DMS153 (cell line): Measurements from ENCODE around the gene ADAM19.

ENCODE experiments used
- DNase-seq: peaks from one replicate; lab custom pipeline; 2025; lab: John Stamatoyannopoulos, UW

Gene ADAM19

DNA sequence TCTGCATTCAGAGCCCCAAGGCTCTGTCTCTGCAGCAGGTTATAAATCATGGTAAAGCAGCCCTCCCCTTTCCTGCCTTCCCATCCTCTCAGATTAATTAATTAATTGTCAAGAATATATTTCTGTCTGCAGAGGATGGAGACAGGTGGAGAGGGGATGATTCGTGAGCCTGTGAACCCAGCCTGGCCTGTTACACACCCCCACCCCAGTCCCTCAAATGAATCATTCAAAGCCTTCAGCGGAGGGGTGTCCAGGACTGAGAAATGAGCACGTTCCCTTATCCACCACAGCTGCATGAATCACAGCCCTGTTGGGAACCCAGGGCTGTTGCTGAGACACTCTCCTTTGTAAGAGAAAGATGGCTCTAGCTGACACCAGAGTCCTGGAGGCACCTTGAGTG lies 59.6 kb downstream of the ADAM19 start:
- no peak for DNase-seq

DNA sequence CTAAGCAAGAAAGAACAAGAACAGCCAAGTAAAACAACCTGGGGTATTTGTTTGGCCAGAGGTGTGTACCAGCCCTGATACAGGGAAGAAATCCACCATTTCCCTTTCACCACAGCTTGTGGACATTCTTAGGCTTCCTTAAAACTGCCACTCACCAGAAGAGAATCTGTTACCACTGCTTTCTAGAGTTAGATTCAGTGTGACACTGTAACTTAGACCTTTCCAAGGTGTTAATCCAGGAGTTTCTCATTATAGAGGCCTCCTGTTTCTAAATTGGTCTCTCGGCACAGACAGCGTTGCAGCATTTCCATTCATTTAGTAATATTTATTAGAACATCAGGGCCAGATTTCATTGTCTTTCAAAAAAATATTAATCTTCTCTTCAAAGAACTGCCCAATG lies 60.6 kb downstream of the ADAM19 start:
- no peak for DNase-seq

DNA sequence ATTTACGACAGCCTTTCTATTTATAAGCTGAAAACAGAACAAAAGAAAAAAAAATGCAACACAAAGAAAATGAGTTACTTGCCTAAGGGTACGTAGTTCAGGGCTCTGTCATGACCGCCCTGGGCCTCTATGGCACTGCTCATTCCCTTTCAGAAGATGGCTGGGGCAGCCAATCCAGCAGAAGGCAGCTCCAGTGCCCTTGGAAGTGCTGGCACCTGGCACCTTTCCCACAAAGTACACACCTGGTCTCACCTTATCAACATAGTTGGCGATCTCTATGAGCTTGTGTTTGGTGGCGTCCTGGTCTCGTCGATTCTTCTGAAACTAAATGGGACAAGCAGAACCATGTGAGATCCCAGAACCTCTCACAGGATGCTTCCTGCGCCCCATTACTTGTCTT lies 62.4 kb downstream of the ADAM19 start:
- DNase-seq: no peak

DNA sequence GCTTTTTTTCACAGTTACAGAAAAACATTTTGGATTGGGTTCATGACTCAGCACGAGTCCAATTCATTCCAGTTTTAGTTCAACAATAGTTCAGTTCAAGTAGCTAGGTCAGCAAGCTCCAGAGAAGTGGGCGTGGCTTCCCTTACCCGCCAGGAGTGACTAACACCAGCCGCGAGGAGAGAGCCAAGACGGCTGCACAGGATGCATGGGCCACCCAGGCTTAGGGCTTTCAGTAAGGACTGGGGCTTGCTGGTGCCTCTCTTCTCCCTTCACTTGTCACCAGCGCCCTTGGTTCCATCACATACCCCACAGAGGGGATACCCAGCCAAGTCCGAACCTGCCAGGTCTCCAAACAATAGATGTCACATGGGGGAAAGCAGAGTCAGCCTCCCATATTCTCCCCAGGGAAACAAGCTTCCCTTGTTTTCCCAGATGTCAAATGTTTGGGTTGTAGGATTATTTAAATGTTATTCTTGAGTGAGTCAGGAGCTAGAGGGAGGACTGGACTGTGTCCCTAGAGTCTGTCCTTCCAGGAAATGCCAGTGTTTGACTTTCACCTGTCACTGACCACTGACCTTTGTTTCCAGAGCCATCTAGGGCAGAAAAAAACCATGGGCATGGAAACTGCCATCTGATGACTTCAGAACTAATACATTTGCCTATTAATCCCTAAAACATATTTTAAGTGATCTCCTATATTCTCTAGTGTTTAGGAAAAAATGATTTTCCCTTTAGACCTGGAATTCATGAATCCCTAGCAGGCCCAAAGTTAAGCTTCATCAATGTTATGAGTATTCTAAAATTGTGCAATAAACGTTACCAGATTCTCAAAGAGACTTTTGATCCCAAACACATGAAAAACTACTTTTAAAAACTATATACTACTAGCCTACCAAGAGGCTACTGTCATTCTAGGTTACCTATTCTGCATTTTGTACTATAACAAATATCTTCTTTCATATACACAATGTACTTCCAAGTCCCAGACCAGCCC lies 63.6 kb downstream of the ADAM19 start:
- no peak for DNase-seq

DNA sequence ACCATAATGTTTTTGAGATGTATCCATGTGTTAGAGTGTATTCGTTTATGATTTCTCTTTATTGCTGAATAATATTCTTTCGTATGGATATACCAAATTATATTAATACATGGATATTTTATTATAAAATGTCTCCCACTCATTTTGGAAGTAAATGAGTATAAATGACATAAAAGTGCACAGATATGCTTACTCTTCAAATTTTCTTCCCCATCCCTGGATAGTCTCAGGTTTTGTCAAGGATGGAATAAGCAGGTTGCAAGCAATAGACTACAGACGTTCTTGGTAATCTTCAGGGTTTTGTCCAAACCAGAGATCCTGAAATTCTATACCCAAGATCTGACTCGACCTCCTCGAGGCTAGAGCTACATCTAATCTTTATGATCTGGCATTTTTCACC lies 64.9 kb downstream of the ADAM19 start:
- no peak for DNase-seq

DNA sequence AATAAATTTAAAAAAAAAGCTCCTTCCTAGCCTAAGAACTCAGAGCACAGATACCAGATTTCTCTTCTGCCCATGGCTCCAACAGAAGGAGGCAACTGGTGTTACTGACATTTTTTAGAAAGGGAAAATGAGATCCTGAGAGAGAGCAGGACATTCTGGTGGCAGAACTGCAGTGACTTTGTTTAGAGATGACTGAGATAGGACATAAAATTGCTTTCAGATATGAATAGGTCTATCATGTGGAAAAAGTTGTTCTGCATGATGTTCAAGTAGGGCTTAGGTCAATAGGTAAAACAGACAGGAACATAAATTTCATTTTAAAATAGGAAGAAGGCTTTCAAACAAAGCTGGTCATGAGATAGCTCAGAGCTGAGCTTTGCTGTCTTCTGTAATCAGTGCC lies 66.0 kb downstream of the ADAM19 start:
- DNase-seq: no peak

DNA sequence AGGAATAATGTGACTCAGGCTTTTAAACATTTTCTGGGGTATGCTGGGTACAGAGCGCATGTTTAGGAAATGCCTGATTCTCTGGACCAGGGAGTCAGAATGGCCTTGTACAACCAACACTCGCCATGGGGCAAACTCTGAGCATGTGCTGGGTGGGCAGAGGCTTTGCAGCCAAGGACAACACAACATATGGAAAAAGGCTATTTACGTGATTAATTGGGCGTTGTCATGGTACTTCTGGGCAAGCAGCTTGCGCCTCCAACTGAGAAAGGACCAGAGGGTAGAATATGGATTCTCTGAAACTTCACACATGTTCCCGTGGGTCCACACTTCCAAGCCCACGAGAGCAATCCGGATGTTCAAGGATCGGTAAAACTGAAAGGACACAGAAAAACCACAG lies 66.5 kb downstream of the ADAM19 start:
- no peak for DNase-seq

DNA sequence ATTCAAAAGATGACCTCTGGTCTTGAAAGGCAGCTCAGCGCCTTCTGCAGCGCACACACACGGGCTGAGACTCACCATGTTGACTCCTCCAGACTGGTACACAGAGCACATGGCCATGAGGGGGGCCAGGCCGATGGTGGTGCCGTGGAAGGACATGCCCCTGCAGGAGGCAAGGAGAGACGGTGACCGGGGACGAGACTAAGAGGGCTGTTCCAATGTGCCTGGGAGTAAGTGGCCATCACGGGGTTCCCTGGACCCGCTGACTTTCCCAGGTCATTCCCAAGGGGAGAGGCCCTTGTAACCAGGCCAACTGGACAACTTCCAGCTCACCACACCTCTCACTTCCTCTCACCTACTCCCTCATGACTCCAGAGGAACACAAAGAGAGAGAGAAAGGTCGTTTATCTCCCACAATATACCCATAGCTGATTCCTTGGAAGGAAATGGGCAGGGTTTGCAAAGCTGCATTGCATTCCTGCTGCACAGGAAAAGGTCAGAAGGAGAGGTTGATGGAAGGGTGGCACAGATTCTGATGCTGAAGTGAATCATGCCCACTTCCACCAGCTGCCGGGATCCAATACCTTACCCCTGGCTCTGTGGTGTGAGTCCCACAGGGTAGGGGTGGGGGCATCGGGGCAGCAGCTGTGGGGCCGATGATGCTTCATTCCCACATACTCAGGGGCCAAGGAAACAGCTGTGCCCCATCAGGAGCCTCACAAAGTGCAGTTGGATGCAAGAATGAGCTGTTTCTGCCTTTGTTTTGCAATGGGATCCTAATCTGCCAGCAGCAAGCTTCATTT lies 68.4 kb downstream of the ADAM19 start:
- DNase-seq: no peak

DNA sequence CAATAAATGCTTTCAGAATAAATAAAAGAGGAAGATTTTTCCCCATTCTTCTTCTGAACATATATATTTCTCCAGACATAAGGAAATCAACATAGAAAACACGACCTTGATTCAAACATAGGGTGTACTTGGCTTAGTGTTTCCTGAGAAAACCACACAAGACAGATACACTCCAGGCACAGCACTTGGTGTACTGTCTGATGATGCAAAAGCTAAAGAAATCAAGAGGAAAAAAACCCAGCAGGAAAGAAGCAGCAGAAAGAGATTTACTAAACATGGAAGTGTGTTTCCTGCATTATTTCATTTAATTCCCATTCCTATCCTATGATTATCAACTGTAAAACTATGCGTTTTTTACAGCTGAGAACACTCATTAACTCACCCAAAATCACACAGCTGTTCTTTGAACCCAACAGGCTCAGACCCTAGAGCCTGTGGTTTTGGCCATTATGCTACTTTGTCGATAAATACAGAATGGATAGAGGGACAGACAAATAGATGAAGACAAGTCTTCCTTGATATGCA lies 69.4 kb downstream of the ADAM19 start:
- DNase-seq: no peak

DNA sequence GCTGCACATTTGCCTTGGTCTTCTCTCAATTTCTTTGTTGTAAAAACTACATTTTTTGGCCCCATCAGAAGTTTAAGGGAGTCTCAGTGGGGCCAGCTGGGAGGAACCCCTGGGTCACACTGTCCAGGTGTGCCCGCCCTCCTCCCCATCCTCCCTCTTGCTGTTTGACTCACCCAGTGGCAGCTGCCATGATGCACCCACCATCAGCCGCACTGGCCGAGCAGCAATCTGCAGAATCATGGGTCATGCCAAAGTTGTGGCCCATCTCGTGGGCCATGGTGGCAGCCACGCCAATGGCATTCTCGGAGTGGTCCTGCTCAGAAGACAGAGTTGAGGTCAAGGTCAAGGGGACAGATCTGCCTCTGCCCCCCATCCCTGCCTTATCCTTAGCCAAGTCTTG lies 70.1 kb downstream of the ADAM19 start:
- DNase-seq: no peak

DNA sequence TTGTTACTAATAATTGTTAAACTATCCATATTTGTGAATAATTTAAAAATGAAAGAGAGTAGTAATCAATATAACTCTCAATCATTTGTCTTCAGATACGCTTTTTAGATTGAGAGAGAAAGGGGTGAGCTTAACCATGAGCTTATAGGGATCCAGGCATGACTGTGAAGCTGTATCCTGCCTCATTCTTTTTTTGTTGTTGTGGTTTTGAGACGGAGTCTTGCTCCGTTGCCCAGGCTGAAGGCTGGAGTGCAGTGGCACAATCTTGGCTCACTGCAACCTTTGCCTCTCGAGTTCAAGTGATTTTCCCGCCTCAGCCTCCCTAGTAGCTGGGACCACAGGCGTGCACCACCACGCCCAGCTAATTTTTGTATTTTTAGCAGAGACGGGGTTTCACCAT lies 71.5 kb downstream of the ADAM19 start:
- DNase-seq: no peak

DNA sequence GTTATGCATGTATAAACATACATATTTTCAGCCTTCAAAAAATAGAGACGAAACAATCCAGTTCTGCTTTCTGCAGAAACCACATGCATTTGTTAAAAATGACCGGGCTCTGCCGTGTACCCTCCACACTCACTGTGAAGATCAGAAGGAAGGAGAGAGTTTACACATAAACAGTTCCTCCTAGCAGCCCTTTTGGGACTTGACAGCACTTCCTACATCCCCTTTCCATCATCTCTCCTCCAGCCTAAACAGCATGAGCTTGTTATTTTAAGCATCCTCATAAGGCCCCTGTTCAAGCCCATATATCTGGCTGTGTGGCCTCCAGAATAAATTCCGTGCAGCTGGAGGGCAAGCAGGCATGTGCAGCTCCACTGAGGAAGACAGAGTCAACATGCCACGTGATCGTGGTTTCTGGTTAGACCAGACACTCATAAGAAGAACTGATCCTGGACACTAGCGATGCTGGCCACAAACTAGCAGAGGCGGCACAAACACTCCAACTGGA lies 73.4 kb downstream of the ADAM19 start:
- DNase-seq: no peak

DNA sequence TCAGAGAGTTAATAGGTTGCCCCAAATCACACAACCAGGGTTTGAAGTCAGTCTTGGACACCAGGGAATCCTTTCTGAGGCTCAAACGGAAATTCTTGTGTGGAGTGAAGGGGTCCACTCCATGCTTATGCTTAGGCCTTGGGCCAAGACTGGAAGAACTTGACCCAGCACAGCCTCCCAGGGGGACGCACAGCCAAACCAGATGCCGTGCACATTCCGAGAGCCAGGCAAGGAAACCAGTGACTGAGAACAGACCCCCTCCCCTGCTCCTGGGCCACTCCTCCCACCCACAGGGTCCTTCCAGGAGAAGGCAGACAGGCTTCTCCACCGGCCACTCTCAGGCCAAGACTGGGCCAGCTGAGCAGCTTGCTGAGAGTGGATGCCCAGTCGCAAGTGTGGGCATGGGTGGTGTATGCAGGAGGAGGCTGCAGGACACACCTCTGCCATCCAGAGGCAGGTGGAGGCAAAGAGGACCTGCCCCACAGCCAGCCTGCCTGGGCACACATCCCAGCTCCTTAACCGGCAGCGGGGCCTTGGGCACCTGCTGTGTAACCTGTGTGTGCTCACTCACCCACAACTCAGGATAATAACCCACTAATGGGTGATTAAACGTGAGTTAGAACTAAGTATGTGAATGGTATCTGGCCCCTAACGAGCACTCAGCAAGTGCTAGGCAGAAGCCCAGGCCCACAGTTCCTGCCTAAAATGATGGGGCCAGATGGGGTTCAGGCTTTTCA lies 77.5 kb downstream of the ADAM19 start:
- peak; percentile 5 for DNase-seq

DNA sequence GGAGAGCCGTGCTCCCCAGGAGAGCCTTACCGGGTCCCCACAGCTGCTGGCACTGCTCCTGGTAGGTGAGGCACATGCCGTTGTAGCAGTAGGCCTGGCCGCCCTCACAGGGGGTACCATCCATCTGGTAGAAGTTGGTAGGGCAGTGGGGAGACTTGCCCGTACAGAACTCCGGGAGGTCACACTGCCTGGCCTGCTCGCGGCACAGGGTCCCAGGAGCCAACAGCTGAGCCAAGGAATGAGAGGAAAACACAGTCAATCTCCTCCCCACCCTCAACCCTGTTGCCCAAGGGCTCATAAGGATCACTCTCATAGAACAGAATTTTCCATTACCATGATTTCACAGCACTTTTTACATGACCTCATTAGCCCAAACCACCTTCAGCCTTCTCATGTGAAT lies 78.7 kb downstream of the ADAM19 start:
- no peak for DNase-seq

DNA sequence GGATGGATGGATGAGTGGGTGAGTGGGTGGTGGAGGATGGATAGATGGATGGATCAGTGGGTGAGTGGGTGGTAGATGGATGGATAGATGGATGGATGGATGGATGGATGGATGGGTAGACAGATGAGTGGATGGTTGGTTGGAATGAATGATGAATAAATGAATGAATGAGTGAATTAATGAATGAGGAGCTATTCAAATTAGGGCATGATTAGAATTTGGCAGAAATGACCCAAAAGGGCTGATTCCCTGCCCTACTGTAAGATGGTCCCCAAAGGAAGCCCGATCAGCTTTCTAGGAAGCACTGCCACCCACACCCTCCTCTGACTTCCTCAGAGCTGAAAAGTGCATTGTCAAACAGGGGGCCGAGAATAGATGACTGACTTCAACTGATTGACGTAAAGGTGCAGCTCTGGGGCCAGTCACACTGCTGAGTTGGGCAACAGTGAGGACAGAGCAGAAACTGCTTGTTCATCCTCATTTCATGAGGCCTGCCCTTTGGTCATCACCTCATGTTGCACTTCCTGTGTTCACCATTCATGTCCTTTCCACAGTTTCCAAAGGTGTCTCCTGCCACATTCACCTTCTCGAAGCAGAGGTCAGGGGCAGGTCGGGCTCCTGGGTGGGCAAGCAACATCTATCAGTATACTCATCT lies 81.3 kb downstream of the ADAM19 start:
- DNase-seq: no peak

DNA sequence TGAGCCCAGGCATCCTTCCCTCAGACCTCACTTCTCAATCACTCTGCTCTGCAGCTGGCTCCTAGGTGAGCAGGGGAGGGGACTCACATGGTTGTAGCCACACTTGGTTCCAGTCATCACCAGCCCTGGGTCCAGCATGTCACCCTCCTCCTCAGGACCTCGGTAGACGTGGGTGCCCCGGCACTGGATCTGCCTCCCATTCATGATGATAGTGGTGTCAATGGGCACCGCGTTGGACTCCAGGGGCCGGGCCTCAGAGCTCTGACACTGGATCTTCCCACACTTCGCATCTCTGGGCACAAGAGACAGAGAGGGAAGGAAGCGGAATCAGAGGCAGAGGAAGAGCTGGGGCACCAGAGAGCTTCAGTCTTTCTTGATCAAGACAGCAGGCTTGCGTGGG lies 82.7 kb downstream of the ADAM19 start:
- no peak for DNase-seq

DNA sequence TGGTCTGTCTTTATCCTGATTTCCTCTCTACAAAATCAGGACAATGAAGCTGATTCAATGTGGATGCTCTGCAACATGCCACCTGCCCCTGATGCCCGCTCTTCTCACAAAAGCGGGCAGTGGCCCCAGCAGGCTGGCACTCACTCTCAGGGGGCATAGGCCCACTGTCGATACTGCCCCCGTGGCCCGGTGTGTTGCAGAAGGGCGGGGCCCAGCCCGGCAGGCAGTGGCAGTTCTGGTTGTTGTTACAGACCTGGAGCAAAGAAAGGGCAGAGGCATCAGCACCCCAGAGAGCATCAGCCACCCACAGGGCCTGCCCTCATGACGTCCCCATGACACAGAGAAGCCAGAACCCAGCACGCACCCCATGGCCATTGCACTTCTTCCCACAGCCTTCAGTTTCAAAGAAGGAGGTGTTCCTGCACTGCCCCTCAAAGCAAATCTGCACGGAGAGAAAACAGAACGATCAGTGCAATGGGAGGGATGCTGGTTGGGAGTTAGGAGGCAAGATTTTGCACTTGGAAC lies 84.0 kb downstream of the ADAM19 start:
- no peak for DNase-seq

DNA sequence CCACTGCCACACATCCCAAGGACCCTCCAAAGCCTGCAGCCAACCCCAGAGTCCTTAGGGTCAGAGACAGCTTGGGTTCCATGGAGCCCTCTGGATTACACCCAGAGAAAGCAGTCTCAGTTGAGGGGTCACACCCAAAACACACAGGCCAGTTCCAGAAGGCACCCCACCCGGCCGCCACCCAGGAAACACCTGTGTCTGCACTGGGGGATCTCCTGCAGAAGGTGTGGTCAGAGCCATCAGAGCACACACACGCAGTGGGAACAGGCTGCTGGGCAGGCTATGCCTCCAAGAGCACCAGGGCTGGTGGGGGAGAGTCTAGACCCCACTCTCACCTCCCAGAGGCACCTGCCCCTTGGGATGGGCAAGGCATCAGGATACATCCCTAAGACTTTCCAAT lies 88.2 kb downstream of the ADAM19 start:
- no peak for DNase-seq

DNA sequence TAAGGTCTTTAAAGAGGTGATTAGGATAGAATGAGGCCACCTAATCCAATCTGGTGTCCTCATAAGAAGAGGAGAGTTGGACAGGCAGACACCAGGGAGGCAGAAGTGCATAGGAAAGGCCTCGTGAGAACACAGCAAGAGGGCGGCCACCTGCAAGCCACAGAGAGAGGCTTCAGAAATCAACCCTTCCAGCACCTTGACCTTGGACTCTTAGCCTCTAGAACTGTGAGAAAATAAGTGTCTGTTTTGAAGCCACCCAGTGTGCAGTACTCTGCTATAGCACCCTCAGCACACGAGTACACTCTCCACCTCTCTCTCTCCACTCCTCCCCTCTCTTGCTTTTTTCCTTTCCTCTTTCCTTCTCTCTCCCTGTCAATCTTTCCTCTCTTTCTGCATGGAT lies 88.7 kb downstream of the ADAM19 start:
- no peak for DNase-seq

DNA sequence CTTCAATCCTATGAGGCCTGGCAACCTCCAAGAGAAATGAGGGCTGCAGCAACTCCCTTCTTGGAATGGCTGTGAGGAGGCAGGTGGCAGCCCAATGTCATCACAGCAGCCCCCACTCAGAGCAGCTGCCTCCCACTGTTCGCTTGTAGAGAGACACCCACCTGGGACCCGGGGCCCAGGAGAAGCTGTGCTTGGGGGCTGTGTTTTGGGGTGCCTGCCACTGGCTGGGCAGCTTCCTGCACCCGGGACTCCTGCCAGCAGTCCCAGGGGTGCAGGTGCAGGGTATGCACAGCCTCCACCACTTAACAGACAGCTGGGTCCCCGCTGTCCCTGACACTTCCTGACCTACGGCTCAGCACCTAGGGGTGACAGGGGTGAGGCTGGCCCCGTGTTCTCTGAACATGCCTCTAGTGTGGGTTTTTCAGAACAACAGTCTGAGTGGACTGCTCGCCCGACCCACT lies 89.3 kb downstream of the ADAM19 start:
- DNase-seq: no peak

DNA sequence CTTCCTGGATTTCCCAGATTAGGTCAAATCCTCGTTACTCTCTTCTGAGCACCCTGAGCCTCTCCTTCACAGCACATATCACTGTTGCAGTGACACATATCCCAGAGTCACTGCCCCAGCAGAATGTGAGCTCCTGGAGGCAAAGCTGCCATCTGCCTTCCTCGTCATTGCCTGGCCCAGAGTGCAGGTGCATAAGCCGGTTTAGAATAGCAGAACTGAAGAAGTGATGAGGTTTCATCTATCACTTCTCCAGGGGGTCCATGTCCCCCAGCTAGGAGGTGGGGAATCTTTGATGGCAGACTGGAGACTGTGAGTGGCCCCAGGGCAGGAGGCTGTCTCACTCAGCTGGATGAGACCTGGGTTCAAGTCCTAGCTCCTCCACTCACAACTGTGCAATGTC lies 89.8 kb downstream of the ADAM19 start:
- DNase-seq: no peak
